GM21619 (cell line): ENCODE measurements around the gene ASAH2.
"Not testable (repeated sequence)": the region's sequence is repeated elsewhere in the genome, so short reads cannot be mapped to it uniquely, and the experiment has no call there.

Experiments used
- ATAC-seq: cut with Tn5 transposase; IDR thresholded peaks from one replicate; pipeline ENCODE4 v1.9.1; 2021; ENCODE audit not compliant: unreplicated experiment

ASAH2 gene

DNA sequence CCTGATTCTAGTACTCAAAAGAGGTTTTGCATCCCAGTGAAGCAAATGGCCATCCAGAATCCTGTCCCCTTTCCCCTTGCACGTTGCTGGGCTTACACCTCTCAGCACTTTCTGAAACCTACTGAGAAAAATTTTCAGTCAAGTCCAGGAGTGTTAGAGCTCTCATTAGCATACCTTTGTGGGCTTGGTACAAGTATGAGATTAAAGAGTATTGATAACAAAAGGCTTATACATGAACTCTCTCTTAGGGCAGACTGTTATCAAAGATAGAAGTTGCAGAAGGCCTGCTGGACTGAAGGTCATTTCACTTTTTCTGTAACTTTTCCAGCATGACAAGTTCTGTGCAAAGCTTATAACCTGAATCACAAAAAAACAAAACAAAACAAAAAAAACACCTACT, at the start of gene ASAH2:
Gene ASAH2 (minus strand): TSS at position 123 of the 400 bp plus-strand sequence. CDS start 2,906 bp downstream, outside the sequence.
- ATAC-seq, result no peak

- no peak for ATAC-seq
These were observed 48.8 kb upstream of the ASAH2 start for GRCh38 chr10:50299948-50300669.

DNA sequence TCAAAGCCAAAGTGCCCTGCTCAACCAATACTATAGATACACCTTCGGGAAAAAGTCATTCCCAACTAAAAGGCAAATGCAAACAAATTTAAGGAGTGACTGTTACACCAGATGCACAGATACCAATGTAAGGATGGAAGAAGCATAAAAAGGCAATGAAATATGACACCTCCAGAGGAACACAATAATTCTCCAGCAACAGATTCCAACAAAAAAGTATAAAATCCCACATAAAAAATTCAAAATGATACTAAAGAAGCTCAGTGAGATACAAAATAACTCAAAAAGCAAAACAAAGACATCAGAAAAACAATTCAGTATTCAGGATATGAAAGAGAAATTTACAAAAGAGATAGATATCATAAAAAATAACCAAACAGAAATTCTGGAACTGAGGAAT, 44.1 kb upstream of the ASAH2 start:
- ATAC-seq, result no peak

GRCh38 chr10:50294582-50294981, 43.3 kb upstream of the ASAH2 start:
- no peak for ATAC-seq

DNA sequence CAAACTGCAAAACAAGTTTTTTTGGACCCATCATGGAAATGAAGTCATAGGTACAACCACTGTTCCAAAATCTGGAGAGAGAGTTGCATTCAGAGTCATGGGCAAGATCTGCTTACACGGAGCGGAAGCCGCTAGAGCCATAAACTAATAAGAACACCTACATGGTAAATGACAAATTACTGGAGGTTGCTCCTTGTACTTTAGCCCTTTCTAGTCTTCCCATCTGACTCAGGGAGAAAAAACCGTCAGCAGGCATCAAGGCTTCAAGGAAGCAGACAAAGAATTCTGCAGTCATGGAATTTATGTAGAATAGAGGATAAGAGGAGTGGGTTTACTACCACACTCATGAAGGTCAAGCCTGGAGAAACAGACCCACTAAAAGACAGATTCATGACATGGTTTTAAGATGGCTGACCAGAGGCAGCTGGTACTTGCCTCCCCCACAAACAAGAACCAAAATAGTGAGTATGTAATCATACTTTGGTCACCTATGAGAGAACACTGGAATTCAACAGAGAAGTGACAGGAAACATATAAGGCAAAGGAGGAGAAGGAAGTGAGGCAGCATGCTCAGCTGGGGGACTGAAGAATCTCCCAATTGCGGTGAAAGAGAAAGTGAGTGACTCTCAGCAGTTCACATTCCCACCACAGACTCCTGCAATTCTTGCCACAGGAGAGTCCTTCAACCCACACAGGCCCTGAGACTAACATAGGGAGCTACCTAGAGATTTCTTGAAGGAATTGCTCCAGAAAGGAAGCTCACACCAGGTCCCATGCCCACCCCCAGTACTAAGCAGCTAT, 42.4 kb upstream of the ASAH2 start:
- no peak for ATAC-seq

DNA sequence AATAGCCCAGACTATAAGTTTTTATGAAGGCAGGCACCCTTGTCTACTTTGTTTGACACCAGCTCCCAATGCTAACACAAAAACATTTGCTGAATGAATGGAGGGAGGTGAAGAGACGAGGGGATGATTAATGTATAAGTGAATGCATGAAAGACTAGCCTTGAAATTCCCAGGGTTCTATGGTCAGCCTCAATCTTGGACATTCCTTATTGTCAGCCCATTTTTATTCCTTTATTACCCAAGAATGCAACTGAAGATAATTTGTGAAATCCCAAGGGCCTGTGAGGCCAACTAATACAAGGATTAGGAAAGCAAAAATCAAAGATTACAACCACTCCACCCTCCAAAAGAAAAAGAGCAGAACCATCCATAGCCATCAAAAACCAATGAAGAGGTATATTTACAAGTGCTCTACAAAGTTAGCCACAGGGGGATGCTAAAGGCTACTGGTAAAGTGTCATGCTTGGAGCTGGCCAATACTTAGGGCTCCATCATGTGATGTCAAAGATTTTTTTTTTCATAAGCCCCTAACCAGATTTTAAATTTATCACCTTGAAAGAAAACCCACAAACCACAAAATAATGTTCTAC, 40.0 kb upstream of the ASAH2 start:
- ATAC-seq, result peak; percentile 57

- no peak for ATAC-seq
These were observed 37.9 kb upstream of the ASAH2 start for GRCh38 chr10:50289196-50289595.

DNA sequence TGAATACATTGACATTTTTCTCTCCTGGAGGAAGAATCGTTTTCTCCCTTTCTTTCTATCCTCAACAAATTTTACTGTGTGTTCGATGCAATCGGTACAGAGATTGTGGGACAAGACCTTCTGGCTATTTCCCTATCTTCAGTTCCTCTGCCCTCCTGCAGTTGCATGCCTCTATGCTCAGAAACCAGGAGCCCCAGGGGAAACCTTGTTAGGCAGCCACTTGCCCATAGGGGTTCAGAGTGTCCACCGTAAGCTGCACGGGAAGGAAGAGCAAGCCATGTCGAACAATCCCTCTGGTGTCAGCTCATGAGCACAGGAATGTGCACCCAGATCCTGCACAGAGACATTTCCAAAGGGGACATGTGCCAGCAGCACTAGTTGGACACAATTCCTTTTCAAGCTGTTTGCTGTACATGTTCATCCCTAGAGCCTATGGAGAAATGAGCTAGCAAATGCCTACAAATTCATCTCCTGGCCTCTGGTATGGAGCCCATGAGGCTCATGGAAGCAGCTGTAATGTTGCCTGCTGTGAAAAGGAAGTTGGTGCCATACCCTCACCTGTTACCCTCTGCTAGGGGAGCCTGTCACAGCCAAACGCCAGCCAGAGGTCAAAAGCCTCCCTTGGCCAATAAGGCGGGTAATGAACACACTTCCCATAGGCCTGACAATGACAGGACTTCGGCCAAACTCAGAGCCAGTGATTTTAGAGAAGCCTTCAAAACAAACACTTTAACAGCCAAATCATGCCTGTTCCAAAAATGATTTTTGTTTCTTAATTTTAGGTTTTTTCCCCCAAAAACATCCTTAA, 35.9 kb upstream of the ASAH2 start:
- no peak for ATAC-seq

- ATAC-seq, result no peak
These were observed 35.2 kb upstream of the ASAH2 start for GRCh38 chr10:50286517-50286916.

DNA sequence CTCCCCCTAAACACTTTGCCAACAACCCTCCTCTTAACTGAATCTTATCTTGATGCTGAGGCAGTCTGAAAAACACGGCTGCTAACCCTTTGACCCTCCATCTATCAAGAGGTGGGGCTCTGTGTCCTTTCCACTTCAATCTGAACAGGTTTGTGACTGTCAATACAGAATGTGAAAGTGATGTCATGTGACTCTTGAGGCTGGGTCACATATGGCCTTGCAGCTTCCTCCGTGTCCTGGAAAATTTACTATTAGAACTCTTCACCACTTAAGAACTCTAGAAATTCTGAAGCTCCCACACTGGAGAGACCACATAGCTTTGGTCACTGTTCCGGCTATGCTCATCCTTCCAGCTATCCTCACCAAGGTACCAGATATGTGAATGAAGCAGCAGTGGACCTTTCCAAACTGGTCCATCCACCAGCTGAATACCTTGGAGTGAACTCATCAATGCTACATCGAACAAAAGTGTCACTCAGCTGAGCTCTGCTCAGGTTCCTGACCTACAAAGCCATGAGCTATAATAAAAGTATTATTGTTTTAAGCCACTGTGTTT, 30.7 kb upstream of the ASAH2 start:
- no peak for ATAC-seq

DNA sequence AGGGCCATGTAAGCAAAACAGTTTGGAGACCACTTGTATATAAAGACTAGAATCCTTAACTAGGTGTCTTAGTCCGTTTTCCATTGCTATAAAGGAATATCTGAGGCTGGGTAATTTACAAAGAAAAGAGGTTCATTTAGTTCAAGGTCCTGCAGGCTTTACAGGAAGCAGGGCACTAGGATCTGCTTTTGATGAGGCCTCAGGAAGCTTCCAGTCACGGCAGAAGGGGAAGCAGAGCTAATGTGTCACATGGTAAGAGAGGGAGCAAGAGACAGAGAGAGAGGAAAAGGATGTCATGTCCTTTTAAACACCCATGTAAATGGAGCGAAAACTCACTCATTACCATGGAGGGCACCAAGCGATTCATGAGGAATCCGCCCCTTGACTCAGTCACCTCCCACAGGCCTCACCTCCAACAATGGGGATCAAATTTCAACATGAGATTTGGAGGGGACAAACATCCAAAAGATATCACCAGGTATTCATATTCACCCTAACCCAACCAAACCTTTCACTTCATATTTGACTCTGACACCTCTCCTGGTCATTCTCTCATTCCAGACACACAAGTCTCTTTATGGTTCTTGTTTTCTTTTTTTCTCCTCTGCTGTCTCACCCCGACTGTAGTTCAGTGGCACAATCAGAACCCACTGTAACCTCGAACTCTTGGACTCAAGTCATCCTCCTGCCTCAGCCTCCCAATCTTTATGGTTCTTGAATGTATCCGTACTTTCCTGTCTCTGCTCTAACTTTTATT, 30.1 kb upstream of the ASAH2 start:
- no peak for ATAC-seq

GRCh38 chr10:50280049-50280841, 28.9 kb upstream of the ASAH2 start:
- no peak for ATAC-seq

DNA sequence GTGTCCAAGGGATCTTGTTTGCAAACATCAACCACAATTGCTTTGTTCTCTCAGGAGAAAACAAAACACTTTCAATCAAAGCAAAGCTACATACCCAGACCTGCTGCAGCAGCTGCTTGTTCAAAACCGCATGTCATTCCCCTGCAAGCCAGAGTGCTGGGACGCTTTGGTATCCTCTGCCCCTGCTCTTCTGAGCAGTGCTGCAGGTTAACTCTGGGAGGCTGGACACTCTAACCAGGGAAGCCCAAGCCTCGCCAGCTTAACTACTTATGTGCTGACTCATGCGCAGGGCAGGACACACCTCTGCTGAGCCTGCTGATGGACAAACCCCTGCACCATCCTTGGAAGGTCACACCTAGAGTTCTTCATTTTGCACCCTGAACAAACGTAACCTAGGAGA, 28.2 kb upstream of the ASAH2 start:
- no peak for ATAC-seq

- ATAC-seq, result peak; percentile 70
These were observed 24.4 kb upstream of the ASAH2 start for GRCh38 chr10:50275650-50276235.

GRCh38 chr10:50272531-50272930, 21.2 kb upstream of the ASAH2 start:
- ATAC-seq, result no peak

GRCh38 chr10:50271564-50272250, 20.4 kb upstream of the ASAH2 start:
- no peak for ATAC-seq

DNA sequence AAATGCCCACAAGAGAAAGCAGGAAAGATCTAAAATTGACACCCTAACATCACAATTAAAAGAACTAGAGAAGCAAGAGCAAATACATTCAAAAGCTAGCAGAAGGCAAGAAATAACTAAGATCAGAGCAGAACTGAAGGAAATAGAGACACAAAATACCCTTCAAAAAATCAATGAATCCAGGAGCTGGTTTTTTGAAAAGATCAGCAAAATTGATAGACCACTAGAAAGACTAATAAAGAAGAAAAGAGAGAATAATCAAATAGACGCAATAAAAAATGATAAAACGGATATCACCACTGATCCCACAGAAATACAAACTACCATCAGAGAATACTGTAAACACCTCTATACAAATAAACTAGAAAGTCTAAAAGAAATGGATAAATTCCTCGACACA, 16.6 kb upstream of the ASAH2 start:
- not testable (repeated sequence) for ATAC-seq

DNA sequence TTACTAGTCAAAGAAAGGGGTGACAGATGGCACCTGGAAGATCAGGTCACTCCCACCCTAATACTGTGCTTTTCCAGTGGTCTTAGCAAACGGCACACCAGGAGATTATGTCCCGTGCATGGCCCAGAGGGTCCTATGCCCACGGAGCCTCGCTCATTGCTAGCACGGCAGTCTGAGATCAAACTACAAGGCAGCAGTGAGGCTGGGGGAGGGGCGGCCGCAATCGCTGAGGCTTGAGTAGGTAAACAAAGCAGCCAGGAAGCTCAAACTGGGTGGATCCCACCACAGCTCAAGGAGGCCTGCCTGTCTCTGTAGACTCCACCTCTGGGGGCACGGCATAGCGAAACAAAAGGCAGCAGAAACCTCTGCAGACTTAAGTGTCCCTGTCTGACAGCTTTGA, 11.3 kb upstream of the ASAH2 start:
- ATAC-seq, result not testable (repeated sequence)
